Activated CD4-positive, alpha-beta T cell treated with anti-CD3 and anti-CD28 coated beads for 24 hours (primary cell): ENCODE measurements around the gene IRF2BP1.

Source experiments
- DNase-seq, 2 donors: peaks; one replicate each; pipeline ENCODE4 v3.0.0-alpha.2; 2020; ENCODE audit warnings: low read depth in 2 of 2

The IRF2BP1 gene

GRCh38 chr19:45863335-45863839 lies 22.6 kb downstream of the IRF2BP1 start:
- DNase-seq: no peak

GRCh38 chr19:45862564-45863334 lies 23.2 kb downstream of the IRF2BP1 start, which contains the start of gene SYMPK:
SYMPK (minus strand) TSS chr19:45863147; CDS start chr19:45854495, 8,652 bp downstream.
- peak; percentile 96 to 99 for DNase-seq

- no peak for DNase-seq
These were observed 23.7 kb downstream of the IRF2BP1 start for GRCh38 chr19:45862271-45862563.

- no peak for DNase-seq
These were observed 25.3 kb downstream of the IRF2BP1 start for GRCh38 chr19:45860359-45861259.

GRCh38 chr19:45854167-45854778 lies 31.7 kb downstream of the IRF2BP1 start:
- DNase-seq: no peak

GRCh38 chr19:45852983-45853382 lies 33.0 kb downstream of the IRF2BP1 start:
- no peak for DNase-seq

- no peak for DNase-seq
These were observed 33.7 kb downstream of the IRF2BP1 start for GRCh38 chr19:45852145-45852750.

GRCh38 chr19:45848922-45849321 lies 37.0 kb downstream of the IRF2BP1 start:
- DNase-seq: no peak

- no peak for DNase-seq
These were observed 38.3 kb downstream of the IRF2BP1 start for GRCh38 chr19:45847663-45848062.

- DNase-seq: no peak
These were observed 43.7 kb downstream of the IRF2BP1 start for GRCh38 chr19:45842198-45842597.

GRCh38 chr19:45834970-45835369 lies 51.0 kb downstream of the IRF2BP1 start:
- DNase-seq: no peak
